HepG2 (cell line): ENCODE measurements around the gene FALEC. TPM values are rescaled to one million over a fixed set of nuclear protein-coding genes. Genes with fewer than 3 reads are reported as not detected.

ENCODE experiments used
- DPF2 ChIP-seq: sonication (generic); formaldehyde crosslinking; IDR thresholded peaks from 2 replicates; pipeline ENCODE4 v1.4.0; 2020; ENCODE audit warnings: mild to moderate bottlenecking, low read depth, missing genetic modification reagents, borderline replicate concordance
- ETV6 ChIP-seq: sonication (generic); formaldehyde crosslinking; conservative IDR thresholded peaks from 2 replicates; pipeline ENCODE4 v1.4.0; 2020; ENCODE audit warnings: missing genetic modification reagents
- FOXO1 ChIP-seq: sonication (generic); formaldehyde crosslinking; IDR thresholded peaks from 2 replicates; pipeline ENCODE4 v1.4.0; 2020; ENCODE audit warnings: missing genetic modification reagents
- HCFC1 ChIP-seq: fragments of 150-350 bp; IDR thresholded peaks from 2 replicates; pipeline ENCODE4 v1.6.1; 2014; ENCODE audit warnings: low read depth, low read length
- KLF11 ChIP-seq: IDR thresholded peaks from 2 replicates; pipeline ENCODE4 v1.6.1; 2016; ENCODE audit warnings: missing compliant biosample characterization
- PITX1 ChIP-seq: sonication (generic); formaldehyde crosslinking; IDR thresholded peaks from 2 replicates; pipeline ENCODE4 v1.5.1; 2020; ENCODE audit warnings: mild to moderate bottlenecking, missing genetic modification reagents
- PRPF4 ChIP-seq: fragments of 200-400 bp; formaldehyde crosslinking; IDR thresholded peaks from 2 replicates; pipeline ENCODE4 v1.6.1; 2016; ENCODE audit warnings: low read length, low read depth; ENCODE audit not compliant: poor library complexity, severe bottlenecking
- TOE1 ChIP-seq: sonication (generic); formaldehyde crosslinking; IDR thresholded peaks from 2 replicates; pipeline ENCODE4 v1.4.0; 2020; ENCODE audit warnings: mild to moderate bottlenecking, missing genetic modification reagents
- TRIM24 ChIP-seq: sonication (generic); formaldehyde crosslinking; IDR thresholded peaks from 2 replicates; pipeline ENCODE4 v1.8.0; 2022; ENCODE audit warnings: mild to moderate bottlenecking, missing genetic modification reagents
- XRCC5 ChIP-seq: fragments of 200-400 bp; formaldehyde crosslinking; optimal IDR thresholded peaks from 2 replicates; pipeline ENCODE3; 2017; ENCODE audit warnings: mild to moderate bottlenecking, low read length
- ZNF10 ChIP-seq: sonication (generic); formaldehyde crosslinking; IDR thresholded peaks from 2 replicates; pipeline ENCODE4 v1.4.0; 2020; ENCODE audit warnings: mild to moderate bottlenecking, low read depth, missing genetic modification reagents, borderline replicate concordance
- ZNF256 ChIP-seq: sonication (generic); formaldehyde crosslinking; conservative IDR thresholded peaks from 2 replicates; pipeline ENCODE4 v1.4.0; 2020; ENCODE audit warnings: missing genetic modification reagents
- ZNF34 ChIP-seq: sonication (generic); formaldehyde crosslinking; IDR thresholded peaks from 2 replicates; pipeline ENCODE4 v1.4.0; 2020; ENCODE audit warnings: mild to moderate bottlenecking, missing genetic modification reagents, borderline replicate concordance
- ZNF343 ChIP-seq: sonication (generic); formaldehyde crosslinking; IDR thresholded peaks from 2 replicates; pipeline ENCODE4 v1.4.0; 2020; ENCODE audit warnings: mild to moderate bottlenecking, missing genetic modification reagents
- ZNF354B ChIP-seq: sonication (generic); formaldehyde crosslinking; IDR thresholded peaks from 2 replicates; pipeline ENCODE4 v1.8.0; 2022; ENCODE audit warnings: mild to moderate bottlenecking, missing genetic modification reagents
- ZNF530 ChIP-seq: sonication (generic); formaldehyde crosslinking; IDR thresholded peaks from 2 replicates; pipeline ENCODE4 v1.5.0; 2020; ENCODE audit warnings: low read depth, mild to moderate bottlenecking, missing genetic modification reagents
- ZNF713 ChIP-seq: sonication (generic); formaldehyde crosslinking; IDR thresholded peaks from 2 replicates; pipeline ENCODE4 v1.4.0; 2020; ENCODE audit warnings: mild to moderate bottlenecking, missing genetic modification reagents
- ZNF841 ChIP-seq: sonication (generic); formaldehyde crosslinking; IDR thresholded peaks from 2 replicates; pipeline ENCODE4 v1.8.1; 2023; ENCODE audit warnings: missing genetic modification reagents, borderline replicate concordance
- polyA plus RNA-seq, 8 experiments: library from polyadenylated mRNA; depleted of rRNA in 3 of 8; stranded (reverse) in 7 of 8; unstranded in 1 of 8; fragments of >200 nt; fragmentation: Illumina TruSeq in 4 of 8; extraction: Trizol in 4 of 8; gene quantifications; 2 replicates each; pipeline versions ENCODE4 v1.2.1 to v1.2.3, GENCODE V29; 2011 to 2016; ENCODE audit warnings: low read depth in 4 of 8, missing spikeins in 1 of 8, mixed read lengths in 1 of 8; ENCODE audit not compliant: insufficient read depth in 1 of 8
- total RNA-seq, 5 experiments: library from RNA; depleted of rRNA; stranded (reverse); fragments of >200 nt; fragmentation: Illumina TruSeq; extraction: Trizol; gene quantifications; 2 replicates each; pipeline ENCODE4 v1.2.3, GENCODE V29; 2016; ENCODE audit warnings: low read depth in 1 of 5
- TF ChIP-seq, protein P1 (sequence below): sonication (generic); formaldehyde crosslinking; conservative IDR thresholded peaks from 2 replicates; pipeline ENCODE4 v1.4.0; 2020; ENCODE audit warnings: mild to moderate bottlenecking, missing genetic modification reagents, moderate library complexity
- TF ChIP-seq, protein P2 (sequence below): sonication (generic); formaldehyde crosslinking; IDR thresholded peaks from 2 replicates; pipeline ENCODE4 v1.5.1; 2020; ENCODE audit warnings: missing genetic modification reagents, mild to moderate bottlenecking, borderline replicate concordance
- TF ChIP-seq, protein P3 (sequence below): sonication (generic); formaldehyde crosslinking; IDR thresholded peaks from 2 replicates; pipeline ENCODE4 v1.8.0; 2022; ENCODE audit warnings: missing genetic modification reagents, mild to moderate bottlenecking, inconsistent platforms, borderline replicate concordance
- TF ChIP-seq, protein P4 (sequence below): sonication (generic); formaldehyde crosslinking; conservative IDR thresholded peaks from 2 replicates; pipeline ENCODE4 v1.8.1; 2023; ENCODE audit warnings: missing genetic modification reagents

The FALEC gene
- total and polyA plus RNA-seq, 2 of the 13 experiments (the other 11 are each of a cell fraction or from before 2014, with no cell fraction given), result 0.33 to 0.71 TPM

- TF ChIP-seq, protein P1, sequence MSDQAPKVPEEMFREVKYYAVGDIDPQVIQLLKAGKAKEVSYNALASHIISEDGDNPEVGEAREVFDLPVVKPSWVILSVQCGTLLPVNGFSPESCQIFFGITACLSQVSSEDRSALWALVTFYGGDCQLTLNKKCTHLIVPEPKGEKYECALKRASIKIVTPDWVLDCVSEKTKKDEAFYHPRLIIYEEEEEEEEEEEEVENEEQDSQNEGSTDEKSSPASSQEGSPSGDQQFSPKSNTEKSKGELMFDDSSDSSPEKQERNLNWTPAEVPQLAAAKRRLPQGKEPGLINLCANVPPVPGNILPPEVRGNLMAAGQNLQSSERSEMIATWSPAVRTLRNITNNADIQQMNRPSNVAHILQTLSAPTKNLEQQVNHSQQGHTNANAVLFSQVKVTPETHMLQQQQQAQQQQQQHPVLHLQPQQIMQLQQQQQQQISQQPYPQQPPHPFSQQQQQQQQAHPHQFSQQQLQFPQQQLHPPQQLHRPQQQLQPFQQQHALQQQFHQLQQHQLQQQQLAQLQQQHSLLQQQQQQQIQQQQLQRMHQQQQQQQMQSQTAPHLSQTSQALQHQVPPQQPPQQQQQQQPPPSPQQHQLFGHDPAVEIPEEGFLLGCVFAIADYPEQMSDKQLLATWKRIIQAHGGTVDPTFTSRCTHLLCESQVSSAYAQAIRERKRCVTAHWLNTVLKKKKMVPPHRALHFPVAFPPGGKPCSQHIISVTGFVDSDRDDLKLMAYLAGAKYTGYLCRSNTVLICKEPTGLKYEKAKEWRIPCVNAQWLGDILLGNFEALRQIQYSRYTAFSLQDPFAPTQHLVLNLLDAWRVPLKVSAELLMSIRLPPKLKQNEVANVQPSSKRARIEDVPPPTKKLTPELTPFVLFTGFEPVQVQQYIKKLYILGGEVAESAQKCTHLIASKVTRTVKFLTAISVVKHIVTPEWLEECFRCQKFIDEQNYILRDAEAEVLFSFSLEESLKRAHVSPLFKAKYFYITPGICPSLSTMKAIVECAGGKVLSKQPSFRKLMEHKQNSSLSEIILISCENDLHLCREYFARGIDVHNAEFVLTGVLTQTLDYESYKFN (CRISPR knock-in tag), result 0 out of 2 replicates have a peak, but pooled peaks have one; percentile 20
- TF ChIP-seq ZNF343 (CRISPR knock-in tag) (no peak), XRCC5 (peak; percentile 98), FOXO1 (CRISPR knock-in tag) (peak; percentile 71; the same call in 1 of the 2 replicates), TRIM24 (CRISPR knock-in tag) (no peak), KLF11 (CRISPR knock-in tag) (0 out of 2 replicates have a peak, but pooled peaks have one; percentile 49), HCFC1 (peak; percentile 59; the same call in 1 of the 2 replicates), ETV6 (CRISPR knock-in tag) (0 out of 2 replicates have a peak, but pooled peaks have one; percentile 39), TOE1 (CRISPR knock-in tag) (no peak), ZNF256 (CRISPR knock-in tag) (no peak), ZNF34 (CRISPR knock-in tag) (no peak), ZNF530 (CRISPR knock-in tag) (no peak), ZNF354B (CRISPR knock-in tag) (no peak), ZNF713 (CRISPR knock-in tag) (no peak), PRPF4 (no peak), DPF2 (CRISPR knock-in tag) (no peak), ZNF10 (no peak), PITX1 (CRISPR knock-in tag) (peak; percentile 76; the same call in 1 of the 2 replicates), ZNF841 (CRISPR knock-in tag) (no peak)
- TF ChIP-seq, protein P2, sequence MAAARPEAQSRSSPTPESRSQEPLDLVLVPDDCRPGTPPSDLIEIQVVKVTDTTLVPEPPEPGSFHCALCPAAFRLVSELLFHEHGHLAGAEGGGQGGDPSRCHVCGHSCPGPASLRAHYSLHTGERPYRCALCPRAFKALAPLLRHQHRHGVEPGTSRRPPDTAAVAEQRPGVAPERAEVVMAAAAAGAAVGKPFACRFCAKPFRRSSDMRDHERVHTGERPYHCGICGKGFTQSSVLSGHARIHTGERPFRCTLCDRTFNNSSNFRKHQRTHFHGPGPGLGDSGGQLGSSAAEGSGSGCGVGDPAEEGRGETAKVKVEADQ, result peak; percentile 85; the same call in 1 of the 2 replicates
- TF ChIP-seq, protein P3, sequence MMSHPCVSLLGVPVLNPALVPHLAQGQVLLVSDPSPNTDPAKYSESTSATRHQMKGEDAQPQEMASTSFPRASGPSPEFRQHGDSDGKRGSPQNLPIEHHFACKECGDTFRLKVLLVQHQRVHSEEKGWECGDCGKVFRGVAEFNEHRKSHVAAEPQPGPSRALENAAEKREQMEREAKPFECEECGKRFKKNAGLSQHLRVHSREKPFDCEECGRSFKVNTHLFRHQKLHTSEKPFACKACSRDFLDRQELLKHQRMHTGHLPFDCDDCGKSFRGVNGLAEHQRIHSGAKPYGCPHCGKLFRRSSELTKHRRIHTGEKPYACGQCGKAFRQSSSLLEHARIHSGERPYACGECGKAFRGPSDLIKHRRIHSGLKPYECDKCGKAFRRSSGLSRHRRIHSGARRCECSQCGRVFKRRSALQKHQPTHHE (CRISPR knock-in tag), result peak; percentile 49; the same call in 1 of the 2 replicates
- TF ChIP-seq, protein P4, sequence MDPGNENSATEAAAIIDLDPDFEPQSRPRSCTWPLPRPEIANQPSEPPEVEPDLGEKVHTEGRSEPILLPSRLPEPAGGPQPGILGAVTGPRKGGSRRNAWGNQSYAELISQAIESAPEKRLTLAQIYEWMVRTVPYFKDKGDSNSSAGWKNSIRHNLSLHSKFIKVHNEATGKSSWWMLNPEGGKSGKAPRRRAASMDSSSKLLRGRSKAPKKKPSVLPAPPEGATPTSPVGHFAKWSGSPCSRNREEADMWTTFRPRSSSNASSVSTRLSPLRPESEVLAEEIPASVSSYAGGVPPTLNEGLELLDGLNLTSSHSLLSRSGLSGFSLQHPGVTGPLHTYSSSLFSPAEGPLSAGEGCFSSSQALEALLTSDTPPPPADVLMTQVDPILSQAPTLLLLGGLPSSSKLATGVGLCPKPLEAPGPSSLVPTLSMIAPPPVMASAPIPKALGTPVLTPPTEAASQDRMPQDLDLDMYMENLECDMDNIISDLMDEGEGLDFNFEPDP (CRISPR knock-in tag), result no peak
These were observed 28.4 kb upstream of the FALEC start, which contains the start of gene TARS2 (continued) for GRCh38 chr1:150486966-150487762.
